Large intestine (tissue), 1 donor: ENCODE measurements around the gene MED15. TPM values are rescaled to one million over a fixed set of nuclear protein-coding genes. Genes with fewer than 3 reads are reported as not detected.

ENCODE experiments used
- polyA plus RNA-seq: library from polyadenylated mRNA; unstranded; fragments of 120-200 nt; gene quantifications from one replicate; pipeline ENCODE4 v1.2.1, GENCODE V29; 2013

The MED15 gene
- polyA plus RNA-seq, 1 donor = 51.5 TPM

Other genes starting within 250 kb of the MED15 start
- gene RTN4R, start 239.3 kb upstream of the MED15 start, polyA plus RNA-seq = 7.5 TPM
- 46.7 TPM for gene DGCR6L, start 187.6 kb upstream of the MED15 start, polyA plus RNA-seq
- 11.6 TPM for gene ZNF74, start 113.5 kb upstream of the MED15 start, polyA plus RNA-seq
- 5.3 TPM for gene SCARF2, start 69.8 kb upstream of the MED15 start, polyA plus RNA-seq
- gene KLHL22, start 11.8 kb upstream of the MED15 start, polyA plus RNA-seq = 18.5 TPM